GM12891 (cell line): ENCODE measurements around the gene EXOC6.

Experiments used
- DNase-seq: peaks from one replicate; pipeline ENCODE4 v3.0.0; 2011; ENCODE audit warnings: low spot score; ENCODE audit not compliant: insufficient read length
- FAIRE-seq: peaks from 2 replicates; lab custom pipeline; 2011; peaks lifted over from hg19 to GRCh38; lab: Jason Lieb, UNC
- PAX5 ChIP-seq: IDR thresholded peaks from 2 replicates; pipeline ENCODE4 v1.6.1; 2011; ENCODE audit warnings: low read length, moderate library complexity, mild to moderate bottlenecking; ENCODE audit not compliant: insufficient read depth, severe bottlenecking
- POLR2A ChIP-seq: IDR thresholded peaks from 2 replicates; pipeline ENCODE4 v1.6.1; 2011; ENCODE audit warnings: low read depth, low read length, control low read depth
- POLR2AphosphoS5 ChIP-seq: IDR thresholded peaks from 2 replicates; pipeline ENCODE4 v1.6.1; 2011; ENCODE audit warnings: low read depth, low read length, control low read depth
- POU2F2 ChIP-seq: IDR thresholded peaks from 2 replicates; pipeline ENCODE4 v1.6.1; 2011; ENCODE audit warnings: low read depth, mild to moderate bottlenecking, control low read depth, low read length, moderate library complexity
- SPI1 ChIP-seq: IDR thresholded peaks from 2 replicates; pipeline ENCODE4 v1.6.1; 2011; ENCODE audit warnings: low read depth, low read length, control low read depth
- TAF1 ChIP-seq: IDR thresholded peaks from 2 replicates; pipeline ENCODE4 v1.6.1; 2011; ENCODE audit warnings: low read depth, low read length, control low read depth

EXOC6 gene

GRCh38 chr10:92834331-92834730, 14.0 kb upstream of the EXOC6 start:
- DNase-seq (no peak), FAIRE-seq (no peak)
- TF ChIP-seq TAF1 (no peak), SPI1 (no peak), POLR2A (no peak), POLR2AphosphoS5 (no peak), PAX5 (no peak), POU2F2 (no peak)

GRCh38 chr10:92834986-92835385, 13.3 kb upstream of the EXOC6 start:
- FAIRE-seq, result no peak
- DNase-seq, result no peak
- TF ChIP-seq POU2F2 (no peak), POLR2A (no peak), POLR2AphosphoS5 (no peak), PAX5 (no peak), SPI1 (no peak), TAF1 (no peak)

- DNase-seq, result no peak
- no peak for TF ChIP-seq POLR2A
- TF ChIP-seq SPI1, result no peak
- no peak for TF ChIP-seq POLR2AphosphoS5
- no peak for TF ChIP-seq TAF1
- TF ChIP-seq POU2F2, result no peak
- TF ChIP-seq PAX5, result no peak
- no peak for FAIRE-seq
Observed at GRCh38 chr10:92837456-92837855, 10.9 kb upstream of the EXOC6 start.

- peak; percentile 79 for FAIRE-seq
- peak; percentile 23 for DNase-seq
- TF ChIP-seq SPI1 (no peak), POLR2AphosphoS5 (no peak), POLR2A (no peak), POU2F2 (no peak), TAF1 (no peak), PAX5 (no peak)
Observed at GRCh38 chr10:92839191-92840085, 8.9 kb upstream of the EXOC6 start.

GRCh38 chr10:92844746-92845145, 3.6 kb upstream of the EXOC6 start:
- DNase-seq, result no peak
- FAIRE-seq, result no peak
- TF ChIP-seq POU2F2, result no peak

GRCh38 chr10:92845921-92846320, 2.4 kb upstream of the EXOC6 start:
- FAIRE-seq (no peak), DNase-seq (no peak)
- TF ChIP-seq SPI1 (peak; percentile 32; the same call in 1 of the 2 replicates), TAF1 (no peak)

GRCh38 chr10:92846344-92846743, 2.0 kb upstream of the EXOC6 start:
- DNase-seq (no peak), FAIRE-seq (no peak)
- no peak for TF ChIP-seq POLR2A
- TF ChIP-seq SPI1, result no peak
- no peak for TF ChIP-seq POU2F2
- no peak for TF ChIP-seq POLR2AphosphoS5
- TF ChIP-seq TAF1, result no peak
- no peak for TF ChIP-seq PAX5

- FAIRE-seq, result no peak
- TF ChIP-seq POU2F2 (no peak), SPI1 (no peak), POLR2AphosphoS5 (no peak), PAX5 (no peak), POLR2A (no peak), TAF1 (no peak)
- no peak for DNase-seq
Observed at GRCh38 chr10:92846854-92847201, 1.5 kb upstream of the EXOC6 start.

GRCh38 chr10:92847202-92847864, 987 bp upstream of the EXOC6 start:
- no peak for TF ChIP-seq PAX5
- TF ChIP-seq POU2F2, result no peak
- TF ChIP-seq TAF1, result no peak
- TF ChIP-seq POLR2A, result no peak
- DNase-seq, result no peak
- no peak for FAIRE-seq

- DNase-seq (no peak), FAIRE-seq (peak; percentile 31)
- no peak for TF ChIP-seq POLR2AphosphoS5
- TF ChIP-seq POU2F2, result no peak
- TF ChIP-seq POLR2A, result no peak
Observed at GRCh38 chr10:92848037-92848440, 281 bp upstream of the EXOC6 start.

GRCh38 chr10:92849234-92849525, 860 bp downstream of the EXOC6 start:
- no peak for TF ChIP-seq TAF1
- TF ChIP-seq PAX5, result no peak
- TF ChIP-seq POLR2A, result no peak
- no peak for TF ChIP-seq SPI1
- TF ChIP-seq POU2F2, result no peak
- TF ChIP-seq POLR2AphosphoS5, result no peak
- no peak for DNase-seq
- FAIRE-seq, result no peak
